CD4-positive, alpha-beta T cell treated with Interleukin-17A for 1 hour (primary cell): Measurements from ENCODE around the gene ABRACL.

Source experiments
- DNase-seq: peaks from one replicate; pipeline ENCODE4 v3.0.0-alpha.2; 2020

ABRACL gene

DNA sequence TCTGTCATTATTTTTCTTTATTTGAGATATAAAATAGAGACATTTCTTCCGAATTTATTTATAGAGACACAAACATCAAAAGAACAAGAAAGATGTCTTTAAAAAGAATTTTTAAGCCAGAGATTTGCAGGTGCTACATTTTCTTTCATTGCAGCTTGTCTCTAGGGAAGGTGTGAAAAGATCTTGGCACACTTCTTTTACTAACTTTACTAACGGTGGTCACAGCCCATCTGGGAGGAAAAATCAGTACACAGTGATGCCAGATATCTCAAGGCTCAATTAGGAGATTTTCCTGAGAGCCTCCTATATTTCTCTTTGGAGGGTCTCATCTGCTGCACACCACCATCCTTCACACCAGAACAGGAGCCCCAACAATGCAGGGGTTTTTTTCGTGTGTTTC lies 29.5 kb downstream of the ABRACL start:
- no peak for DNase-seq

DNA sequence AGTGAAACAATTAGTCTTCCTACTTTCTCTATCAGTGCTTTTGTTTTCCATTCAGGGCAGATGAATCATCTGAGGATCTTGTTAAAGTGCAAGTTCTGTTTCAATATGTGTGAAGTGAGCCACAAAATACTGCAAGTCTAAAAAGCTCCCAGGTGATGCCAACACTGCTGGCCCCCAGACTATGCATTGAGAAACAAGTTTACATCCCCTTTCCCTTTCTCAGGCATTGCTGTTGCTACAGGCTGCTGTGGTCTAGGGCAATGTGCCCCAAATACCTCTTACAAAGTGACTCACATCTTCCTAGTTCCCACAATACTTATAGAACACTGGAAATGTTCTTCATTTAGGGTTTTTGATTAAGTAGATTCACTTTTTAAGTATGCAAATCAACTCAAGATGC lies 31.8 kb downstream of the ABRACL start:
- no peak for DNase-seq

DNA sequence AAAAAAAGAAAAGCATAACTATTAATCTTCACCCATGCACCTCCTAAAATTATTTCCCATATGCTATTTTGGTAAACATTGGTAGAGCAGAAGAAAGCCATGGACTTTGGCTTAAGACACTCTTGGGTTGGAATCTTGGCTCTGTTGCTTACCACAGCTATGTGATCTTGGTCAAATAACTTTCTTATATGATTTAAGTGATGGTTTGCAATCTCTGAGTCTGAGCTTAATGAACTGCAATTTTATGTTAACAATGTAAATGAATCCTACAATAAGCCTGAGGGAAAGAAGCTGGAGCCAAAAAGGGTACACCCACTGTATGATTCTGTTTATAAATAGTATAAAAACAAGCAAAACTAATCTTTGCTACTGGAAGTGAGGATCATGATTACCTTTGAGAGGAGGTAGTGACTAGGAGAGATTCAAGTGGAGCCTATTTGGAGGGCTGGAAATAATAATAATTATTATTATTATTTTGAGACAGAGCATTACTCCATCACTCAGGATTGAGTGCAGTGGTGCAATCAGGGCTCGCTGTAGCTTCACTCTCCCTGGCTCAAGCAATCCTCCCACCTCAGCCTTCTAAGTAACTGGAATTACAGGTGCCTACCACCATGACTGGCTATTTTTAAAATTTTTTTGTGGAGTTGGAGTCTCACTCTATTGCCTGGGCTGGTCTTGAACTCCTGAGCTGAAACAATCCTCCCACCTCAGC lies 34.5 kb downstream of the ABRACL start:
- DNase-seq = no peak

DNA sequence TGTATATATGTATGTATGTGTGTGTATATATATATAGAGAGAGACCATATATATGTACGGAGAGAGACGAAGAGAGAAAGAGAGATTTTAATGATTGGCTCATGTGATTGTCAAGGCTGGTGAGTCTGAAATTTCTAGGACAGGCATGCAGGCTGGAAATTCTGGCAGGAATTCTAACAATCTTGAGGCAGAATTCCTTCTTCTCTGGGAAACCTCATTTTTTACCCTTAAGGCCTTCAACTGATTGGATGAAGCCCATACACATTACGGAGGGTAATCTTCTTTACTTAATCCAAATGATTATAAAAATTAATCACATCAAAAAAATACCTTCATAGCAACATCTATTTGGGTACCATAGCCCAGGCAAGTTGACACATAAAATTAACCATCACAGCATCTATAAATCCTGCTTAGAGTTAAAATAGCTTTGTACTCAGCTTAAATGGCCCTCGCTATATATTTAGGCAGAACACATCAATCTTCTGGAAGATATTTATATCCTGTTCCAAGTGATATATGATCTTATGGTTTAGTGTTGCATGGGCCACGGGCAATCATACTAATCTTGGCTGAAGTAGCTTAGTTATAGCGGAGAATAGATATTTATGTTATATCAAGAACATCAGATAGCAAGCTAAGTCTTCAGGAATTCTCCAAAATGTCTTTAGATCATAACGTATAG lies 36.6 kb downstream of the ABRACL start:
- DNase-seq = no peak

DNA sequence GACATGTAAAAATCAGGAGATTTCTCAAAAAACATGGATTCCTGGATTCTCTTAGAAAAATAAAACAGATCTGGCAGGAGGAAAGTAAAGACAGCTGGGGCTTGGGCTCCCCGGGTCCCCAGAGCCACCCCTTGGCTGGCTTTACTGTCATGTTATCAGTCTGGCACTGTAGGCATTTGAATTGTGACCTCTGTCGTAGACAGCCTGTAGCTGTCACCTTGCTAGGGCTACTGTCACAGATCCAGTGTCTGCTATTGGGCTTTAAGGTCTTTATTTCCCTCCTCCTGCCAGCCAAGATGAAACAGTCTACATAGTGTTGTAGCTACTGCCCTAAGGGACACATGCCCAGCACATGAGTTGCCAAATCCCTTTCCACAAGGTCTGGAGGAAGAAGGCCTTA lies 37.5 kb downstream of the ABRACL start:
- DNase-seq = no peak

DNA sequence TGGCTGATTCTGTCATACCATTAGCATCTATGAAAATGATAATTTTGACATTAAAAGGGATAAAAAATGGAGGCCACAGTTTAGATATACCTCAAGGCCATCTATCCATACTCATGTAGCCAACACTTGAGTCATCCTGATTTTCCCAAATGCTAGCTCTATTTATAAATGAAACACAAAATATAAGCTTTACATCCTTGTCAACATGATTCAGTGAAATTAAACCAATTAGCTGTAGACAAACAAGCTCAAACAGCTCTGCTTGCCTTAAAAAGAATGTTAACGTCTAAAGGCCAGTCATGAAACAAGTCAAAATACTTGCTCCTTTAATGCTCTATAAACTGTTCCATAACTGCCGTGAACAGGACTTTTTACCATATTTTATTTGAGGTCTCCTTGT lies 40.3 kb downstream of the ABRACL start:
- no peak for DNase-seq

DNA sequence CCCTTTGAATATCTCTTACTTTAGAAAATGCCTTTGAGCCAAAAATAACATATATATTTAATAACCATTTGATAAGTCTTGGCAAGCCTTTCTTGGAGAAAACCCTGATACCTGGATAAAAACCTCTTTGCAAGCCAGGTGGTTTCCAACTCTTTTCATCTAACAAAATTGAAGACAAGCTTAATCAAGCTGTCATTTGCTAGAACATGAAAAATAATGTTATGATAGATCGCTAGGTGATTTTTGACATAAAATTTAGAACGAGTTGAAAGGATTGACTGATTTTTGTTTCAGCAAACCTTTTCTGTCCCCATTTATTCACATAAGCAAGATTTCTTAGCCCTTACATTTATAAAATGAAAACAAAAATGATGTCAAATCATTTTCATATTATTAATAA lies 44.6 kb downstream of the ABRACL start:
- no peak for DNase-seq

DNA sequence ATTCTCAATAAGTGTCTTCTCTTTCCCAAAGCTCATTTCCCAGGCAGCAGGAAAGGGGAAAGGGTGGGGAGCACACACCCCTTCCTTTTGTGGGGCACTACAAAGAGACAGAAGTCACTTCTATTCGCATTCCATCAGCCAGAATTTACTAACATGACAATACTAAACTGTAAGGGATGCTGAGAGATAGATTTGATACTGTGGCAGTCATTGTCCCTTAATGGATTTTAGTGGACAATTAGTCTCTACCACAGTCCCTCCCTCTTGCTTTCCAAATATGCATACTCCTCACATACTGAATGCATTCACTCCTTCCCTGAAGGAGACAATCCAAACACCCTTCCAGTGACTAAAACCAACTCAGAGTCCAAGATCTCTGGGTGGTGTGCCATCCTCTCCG lies 50.5 kb downstream of the ABRACL start:
- DNase-seq = no peak

DNA sequence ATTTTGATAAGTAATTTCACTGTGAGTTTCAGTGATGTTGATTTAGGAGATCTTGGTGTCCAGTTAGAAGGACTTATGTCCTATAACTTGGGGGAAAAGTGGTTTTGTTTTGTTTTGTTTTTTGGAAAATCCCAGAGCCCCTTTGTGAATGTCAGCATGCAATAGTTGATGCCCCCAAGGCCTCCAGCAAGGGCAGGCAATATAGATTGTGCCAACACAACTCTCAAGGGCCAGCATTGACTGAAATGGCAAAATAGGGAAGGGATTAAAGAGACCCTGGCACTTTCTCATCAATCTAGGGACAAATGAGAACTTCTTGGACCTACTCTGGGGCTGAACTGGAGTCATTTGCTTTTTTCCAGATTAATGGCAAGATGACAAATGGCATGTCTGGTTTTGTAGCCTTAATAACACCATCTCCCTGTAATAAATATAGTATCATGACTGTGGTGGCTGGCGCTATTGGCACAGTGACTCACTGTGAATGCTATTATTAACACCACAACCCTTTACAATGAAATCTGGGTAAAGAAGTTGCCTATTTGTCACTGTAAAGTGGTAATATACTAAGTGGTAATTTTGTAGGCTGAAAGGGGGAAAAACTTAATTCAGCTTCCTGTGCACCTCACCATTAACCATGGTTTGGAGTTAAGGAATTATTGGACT lies 51.8 kb downstream of the ABRACL start:
- DNase-seq = no peak

DNA sequence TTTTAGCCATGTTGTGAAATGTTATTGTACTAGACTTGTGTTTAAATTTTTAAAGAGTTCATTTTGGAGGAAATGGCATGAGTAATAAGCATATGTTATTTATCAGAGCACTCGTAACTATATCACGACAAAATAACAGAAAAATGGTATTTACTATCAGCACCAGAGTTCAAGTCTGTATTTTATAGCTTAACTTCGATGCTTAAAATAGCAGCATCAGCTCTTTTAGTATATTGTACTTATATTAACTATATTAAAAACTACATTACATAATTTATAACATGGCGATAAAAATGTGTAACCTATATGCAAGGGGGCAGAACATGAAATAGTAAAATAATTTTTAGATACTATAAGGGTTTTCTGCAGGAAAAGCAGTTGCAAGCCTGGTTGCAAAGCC lies 52.9 kb downstream of the ABRACL start:
- DNase-seq = no peak

DNA sequence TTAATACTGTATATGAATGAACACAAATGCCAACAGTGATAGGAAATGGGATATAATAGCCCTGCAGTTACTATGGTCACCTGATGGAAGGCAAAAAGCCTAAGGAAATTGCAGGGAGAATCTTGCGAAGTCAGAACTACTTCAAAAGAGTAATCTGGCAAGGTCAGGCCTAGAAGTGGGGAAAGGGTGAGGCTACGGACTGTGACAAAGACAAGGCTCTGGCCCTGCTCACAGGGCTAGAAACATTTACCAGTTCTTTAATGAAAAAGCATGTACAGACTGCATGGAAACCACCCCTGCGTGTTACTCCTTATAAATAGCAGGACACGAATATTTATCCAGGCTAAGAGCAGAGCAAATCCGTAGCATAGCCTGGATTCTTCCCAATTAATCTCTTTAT lies 53.8 kb downstream of the ABRACL start:
- no peak for DNase-seq

DNA sequence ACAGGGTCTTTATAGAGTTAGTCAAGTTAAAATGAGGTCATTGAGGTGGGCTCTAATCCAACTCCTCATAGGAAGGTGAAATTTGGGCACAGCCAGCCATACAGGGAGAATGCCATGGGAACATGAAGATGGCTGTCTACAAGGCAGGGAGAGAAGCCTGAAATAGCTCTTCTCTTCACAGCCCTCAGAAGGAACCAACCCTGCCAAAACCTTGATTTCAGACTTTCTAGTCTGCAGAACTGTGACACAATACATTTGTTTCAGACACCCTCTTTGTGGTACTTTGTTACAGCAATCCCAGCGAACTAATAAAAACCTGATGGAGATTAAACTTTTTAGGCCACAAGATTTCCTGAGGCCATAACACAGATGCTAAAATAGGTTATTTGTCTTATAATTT lies 63.3 kb downstream of the ABRACL start:
- no peak for DNase-seq
